Measurements from ENCODE around the gene RAP1GAP. TPM values are rescaled to one million over a fixed set of nuclear protein-coding genes. Genes with fewer than 3 reads are reported as not detected.

The RAP1GAP gene
- total RNA-seq, 2 experiments from 2014 or later, result 0.20 to 0.44 TPM

- no peak for DNase-seq
- Mint-ChIP-seq H3K4me3 (no peak overlapping the region), H3K9me3 (no peaks in the 10 kb centered on the region), H3K27me3 (peaks cover 20% of the 10 kb centered on the region), H3K27ac (no peak overlapping the region), H3K36me3 (ENCODE audit: low read depth) (no peaks in the 10 kb centered on the region), H3K4me1 (ENCODE audit: low read depth) (no peaks in the 10 kb centered on the region)
- H3K9me3 ChIP-seq (ENCODE audit: control insufficient read depth in 1 of 2, insufficient read depth in 1 of 2, low read length in 2 of 2), result peaks cover 0 to 3% of the 10 kb centered on the region in 2 experiments
- H3K27me3 ChIP-seq (ENCODE audit: control insufficient read depth in 1 of 2, insufficient read depth in 2 of 2, low read length in 2 of 2), result peaks cover 4% of the 10 kb centered on the region in 2 experiments
- intact Hi-C loops (cut with DNase I, micrococcal nuclease), result no loop called here
- no peaks in the 10 kb centered on the region for H3K36me3 ChIP-seq (ENCODE audit: insufficient read depth, low read length)
- no peak for ATAC-seq (ENCODE audit: poor library complexity)
- H3K4me3 ChIP-seq (ENCODE audit: low read length), result no peak overlapping the region
- H3K27ac ChIP-seq (ENCODE audit: low read depth in 1 of 2, low read length in 2 of 2), result no peak overlapping the region
- no peak for TF ChIP-seq CTCF (IDR thresholded peaks at IDR 0.05)
- H3K4me1 ChIP-seq (ENCODE audit: insufficient read depth, low read length), result no peaks in the 10 kb centered on the region
- POLR2A ChIA-PET, result no interaction called here
- CTCF ChIA-PET, result no interaction called here
These were observed 28.1 kb downstream of the RAP1GAP start for GRCh38 chr1:21641076-21641475.

DNA sequence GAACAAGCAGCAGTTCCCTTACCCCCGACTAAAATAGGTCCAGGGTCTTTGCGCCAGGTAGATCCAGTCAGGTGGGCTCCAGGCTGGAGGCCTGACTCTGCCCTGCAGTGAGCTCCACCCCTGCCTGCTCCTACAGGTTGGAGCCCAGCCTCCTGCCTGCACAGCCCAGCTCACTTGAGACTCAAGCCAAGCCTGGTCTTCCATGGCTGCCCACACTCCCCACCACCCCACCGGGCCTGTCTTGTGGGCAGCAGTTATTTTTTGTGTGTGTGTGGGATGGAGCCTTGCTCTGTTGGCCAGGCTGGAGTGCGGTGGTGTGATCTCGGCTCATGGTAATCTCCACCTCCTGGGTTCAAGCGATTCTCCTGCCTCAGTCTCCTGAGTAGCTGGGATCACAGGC lies 28.5 kb downstream of the RAP1GAP start:
- ATAC-seq (ENCODE audit: poor library complexity), result no peak
- H3K27me3 ChIP-seq (ENCODE audit: control insufficient read depth in 1 of 2, insufficient read depth in 2 of 2, low read length in 2 of 2), result peaks cover 0 to 4% of the 10 kb centered on the region in 2 experiments
- peaks cover 18% of the 10 kb centered on the region for H3K27me3 Mint-ChIP-seq
- no peak overlapping the region for H3K27ac ChIP-seq (ENCODE audit: low read depth in 1 of 2, low read length in 2 of 2)
- H3K4me3 Mint-ChIP-seq, result no peak overlapping the region
- H3K27ac Mint-ChIP-seq, result no peak overlapping the region
- H3K36me3 ChIP-seq (ENCODE audit: insufficient read depth, low read length), result no peaks in the 10 kb centered on the region
- H3K4me1 ChIP-seq (ENCODE audit: insufficient read depth, low read length), result no peaks in the 10 kb centered on the region
- H3K9me3 Mint-ChIP-seq, result no peaks in the 10 kb centered on the region
- H3K9me3 ChIP-seq (ENCODE audit: control insufficient read depth in 1 of 2, insufficient read depth in 1 of 2, low read length in 2 of 2), result peaks cover 0 to 3% of the 10 kb centered on the region in 2 experiments
- H3K4me3 ChIP-seq (ENCODE audit: low read length), result no peak overlapping the region
- TF ChIP-seq CTCF (IDR thresholded peaks at IDR 0.05), result no peak
- DNase-seq, result no peak
- POLR2A ChIA-PET, result no interaction called here
- intact Hi-C loops (cut with DNase I, micrococcal nuclease), result no loop called here
- H3K4me1 Mint-ChIP-seq (ENCODE audit: low read depth), result no peaks in the 10 kb centered on the region
- CTCF ChIA-PET, result no interaction called here
- H3K36me3 Mint-ChIP-seq (ENCODE audit: low read depth), result no peaks in the 10 kb centered on the region

- Mint-ChIP-seq H3K9me3 (no peaks in the 10 kb centered on the region), H3K4me1 (ENCODE audit: low read depth) (no peaks in the 10 kb centered on the region), H3K4me3 (no peak overlapping the region), H3K27ac (no peak overlapping the region), H3K36me3 (ENCODE audit: low read depth) (no peaks in the 10 kb centered on the region), H3K27me3 (peaks cover 22% of the 10 kb centered on the region)
- CTCF ChIA-PET, result no interaction called here
- DNase-seq (no peak), ATAC-seq (ENCODE audit: poor library complexity) (no peak)
- peaks cover 0 to 3% of the 10 kb centered on the region in 2 experiments for H3K9me3 ChIP-seq (ENCODE audit: control insufficient read depth in 1 of 2, insufficient read depth in 1 of 2, low read length in 2 of 2)
- TF ChIP-seq CTCF (IDR thresholded peaks at IDR 0.05), result no peak
- intact Hi-C loops (cut with DNase I, micrococcal nuclease), result no loop called here
- POLR2A ChIA-PET, result no interaction called here
- H3K27me3 ChIP-seq (ENCODE audit: control insufficient read depth in 1 of 2, insufficient read depth in 2 of 2, low read length in 2 of 2), result peaks cover 0 to 4% of the 10 kb centered on the region in 2 experiments
- H3K4me1 ChIP-seq (ENCODE audit: insufficient read depth, low read length), result no peaks in the 10 kb centered on the region
- H3K36me3 ChIP-seq (ENCODE audit: insufficient read depth, low read length), result no peaks in the 10 kb centered on the region
- no peak overlapping the region for H3K4me3 ChIP-seq (ENCODE audit: low read length)
- H3K27ac ChIP-seq (ENCODE audit: low read depth in 1 of 2, low read length in 2 of 2), result no peak overlapping the region
These were observed 29.5 kb downstream of the RAP1GAP start for GRCh38 chr1:21639594-21640041.

Measured in CD4-positive, alpha-beta T cell (primary cell).